HEK293T (cell line): ENCODE measurements around the gene ZNF329.

Experiments used
- BHLHE40 ChIP-seq: fragments of 450-650 bp; IDR thresholded peaks from 2 replicates; pipeline ENCODE4 v1.6.1; 2016; ENCODE audit warnings: mild to moderate bottlenecking, moderate library complexity, borderline replicate concordance
- FOXA1 ChIP-seq: fragments of 450-650 bp; IDR thresholded peaks from 2 replicates; pipeline ENCODE4 v1.6.1; 2016; ENCODE audit warnings: mild to moderate bottlenecking
- FOXM1 ChIP-seq: fragments of 450-650 bp; IDR thresholded peaks from 2 replicates; pipeline ENCODE4 v1.6.1; 2017; ENCODE audit warnings: mild to moderate bottlenecking, borderline replicate concordance
- L3MBTL2 ChIP-seq: fragments of 450-650 bp; conservative IDR thresholded peaks from 2 replicates; pipeline ENCODE4 v1.6.1; 2016; ENCODE audit warnings: mild to moderate bottlenecking
- LEF1 ChIP-seq: fragments of 450-650 bp; IDR thresholded peaks from 2 replicates; pipeline ENCODE4 v1.6.1; 2017; ENCODE audit warnings: mild to moderate bottlenecking, borderline replicate concordance
- SP1 ChIP-seq: fragments of 450-650 bp; IDR thresholded peaks from 2 replicates; pipeline ENCODE4 v1.6.1; 2017
- SUZ12 ChIP-seq: fragments of 450-650 bp; IDR thresholded peaks from 2 replicates; pipeline ENCODE4 v1.6.1; 2016; ENCODE audit warnings: mild to moderate bottlenecking

GRCh38 chr19:58108546-58108817, 42.1 kb downstream of the ZNF329 start:
- no peak for TF ChIP-seq SUZ12
- TF ChIP-seq L3MBTL2: no peak
- no peak for TF ChIP-seq SP1
- TF ChIP-seq LEF1: no peak
- TF ChIP-seq FOXA1: no peak
- TF ChIP-seq FOXM1: no peak
- no peak for TF ChIP-seq BHLHE40
